B cell (primary cell): ENCODE results near the gene NANS. TPM values are rescaled to one million over a fixed set of nuclear protein-coding genes. Genes with fewer than 3 reads are reported as not detected.

Experiments
- polyA plus RNA-seq: library from polyadenylated mRNA; depleted of rRNA; stranded (reverse); fragments of >200 nt; gene quantifications from 2 replicates; pipeline ENCODE4 v1.2.3, GENCODE V29; 2012
- small RNA-seq: library from RNA; depleted of rRNA; stranded (forward); fragments of <200 nt; gene quantifications from one replicate; pipeline ENCODE3, GENCODE V24; 2012; ENCODE audit warnings: low replicate concordance, low read depth; ENCODE audit not compliant: insufficient read length
- total RNA-seq, 2 donors: library from RNA; stranded (reverse); fragments of 120-200 nt in 1 of 2; gene quantifications; 1 replicate in 1 of 2; 2 replicates in 1 of 2; pipeline versions ENCODE4 v1.2.3 to v1.2.4, GENCODE V29; 2013 to 2022

NANS gene
- total and polyA plus RNA-seq, 2 donors (not counting 1 experiment from before 2014, with no cell fraction given): 14.2 to 14.9 TPM

Small RNA genes within 50 kb of the gene (small RNA-seq; reads per million reads assigned to genes)
- not detected for gene RF00017
- not detected for gene RNU6-918P

Other genes with a start within 250 kb of the NANS start
- gene FOXE1, start 203.5 kb upstream of the NANS start, total RNA-seq: not detected in 2 replicates
- gene FOXE1, start 203.5 kb upstream of the NANS start, polyA plus RNA-seq: not detected in 2 replicates
- 40.2 and 42.3 TPM in 2 replicates for gene TRMO, start 134.2 kb upstream of the NANS start, total RNA-seq
- gene TRMO, start 134.2 kb upstream of the NANS start, polyA plus RNA-seq: 16.9 and 39.5 TPM in 2 replicates
- not detected in 2 replicates for gene HEMGN, start 118.6 kb upstream of the NANS start, total RNA-seq
- 0.06 TPM in 2 replicates for gene HEMGN, start 118.6 kb upstream of the NANS start, polyA plus RNA-seq
- 138 and 150 TPM in 2 replicates for gene ANP32B, start 73.4 kb upstream of the NANS start, total RNA-seq
- gene ANP32B, start 73.4 kb upstream of the NANS start, polyA plus RNA-seq: 17.6 and 36.6 TPM in 2 replicates
- 22.4 and 22.5 TPM in 2 replicates for gene TRIM14, start 62.5 kb downstream of the NANS start, total RNA-seq
- gene TRIM14, start 62.5 kb downstream of the NANS start, polyA plus RNA-seq: 12.5 and 23.9 TPM in 2 replicates
- gene CORO2A, start 135.9 kb downstream of the NANS start, total RNA-seq: 2.0 TPM in 2 replicates
- 1.1 and 1.5 TPM in 2 replicates for gene CORO2A, start 135.9 kb downstream of the NANS start, polyA plus RNA-seq
- gene TBC1D2, start 198.9 kb downstream of the NANS start, total RNA-seq: 4.3 and 5.0 TPM in 2 replicates
- 3.2 and 5.3 TPM in 2 replicates for gene TBC1D2, start 198.9 kb downstream of the NANS start, polyA plus RNA-seq